ENCODE data around the gene FRMPD4.
A peak's percentile ranks its signal among the peaks of the same experiment; 100 is the strongest.

FRMPD4 gene

DNA sequence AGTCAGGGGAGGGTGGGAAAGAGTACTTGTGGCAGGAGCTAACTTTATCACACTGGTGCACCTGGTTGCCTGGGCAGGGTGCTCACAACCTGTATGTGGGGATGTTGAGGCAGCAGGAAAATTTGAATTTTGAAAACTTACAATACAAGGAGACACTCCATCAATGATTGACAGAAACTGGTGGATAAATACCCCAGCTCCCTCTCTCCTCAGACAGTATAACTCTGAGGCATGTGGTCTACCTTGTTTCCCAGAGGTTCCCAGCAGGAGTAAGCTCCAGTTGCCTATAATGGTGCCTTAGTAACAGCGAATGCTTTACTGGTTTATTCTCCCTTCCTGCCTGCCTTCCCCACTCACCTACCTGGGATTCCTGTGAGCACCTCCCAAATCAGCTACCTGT lies 541.2 kb downstream of the FRMPD4 start:
- no peak for DNase-seq (ENCODE audit: extremely low spot score)
- ChIA-PET POLR2A (no interaction called here), CTCF (interaction anchor here (0.8 kb wide), 1 partner anchor 91 kb away, joined by 3 read pairs; no protein-coding TSS in a partner anchor)
- TF ChIP-seq HDGF (IDR thresholded peaks at IDR 0.05; ENCODE audit: borderline replicate concordance) (no peak), FOXK2 (IDR thresholded peaks at IDR 0.05) (no peak), ZNF384 (IDR thresholded peaks at IDR 0.05) (no peak), SUZ12 (IDR thresholded peaks at IDR 0.05) (no peak)

- ChIA-PET POLR2A (no interaction called here), CTCF (no interaction called here)
- TF ChIP-seq ZNF384 (IDR thresholded peaks at IDR 0.05) (no peak), NFRKB (IDR thresholded peaks at IDR 0.05) (no peak), FOXK2 (IDR thresholded peaks at IDR 0.05) (no peak), LEF1 (IDR thresholded peaks at IDR 0.05; ENCODE audit: borderline replicate concordance) (no peak), BHLHE40 (IDR thresholded peaks at IDR 0.05; ENCODE audit: borderline replicate concordance) (no peak)
- DNase-seq (ENCODE audit: extremely low spot score): no peak
These were observed 542.8 kb downstream of the FRMPD4 start for GRCh38 chrX:12681047-12681446.

- ChIA-PET POLR2A (no interaction called here), CTCF (no interaction called here)
- TF ChIP-seq HDGF (IDR thresholded peaks at IDR 0.05; ENCODE audit: borderline replicate concordance) (no peak), NFRKB (IDR thresholded peaks at IDR 0.05) (no peak), LEF1 (IDR thresholded peaks at IDR 0.05; ENCODE audit: borderline replicate concordance) (no peak), BHLHE40 (IDR thresholded peaks at IDR 0.05; ENCODE audit: borderline replicate concordance) (no peak), SP1 (IDR thresholded peaks at IDR 0.05) (no peak), ARNT (IDR thresholded peaks at IDR 0.05) (no peak), ELF4 (IDR thresholded peaks at IDR 0.05) (no peak), SUZ12 (IDR thresholded peaks at IDR 0.05) (no peak), FOXA1 (IDR thresholded peaks at IDR 0.05) (no peak), FOXK2 (IDR thresholded peaks at IDR 0.05) (no peak), TARDBP (IDR thresholded peaks at IDR 0.05) (no peak), FOXM1 (IDR thresholded peaks at IDR 0.05; ENCODE audit: borderline replicate concordance) (no peak), CTBP1 (IDR thresholded peaks at IDR 0.05; ENCODE audit: borderline replicate concordance) (no peak)
- no peak for DNase-seq (ENCODE audit: extremely low spot score)
These were observed 547.3 kb downstream of the FRMPD4 start for GRCh38 chrX:12685541-12685940.

- TF ChIP-seq BHLHE40 (IDR thresholded peaks at IDR 0.05; ENCODE audit: borderline replicate concordance) (no peak), ARNT (IDR thresholded peaks at IDR 0.05) (no peak), FOXA1 (IDR thresholded peaks at IDR 0.05) (no peak)
- no peak for DNase-seq (ENCODE audit: extremely low spot score)
- ChIA-PET POLR2A (no interaction called here), CTCF (no interaction called here)
These were observed 548.1 kb downstream of the FRMPD4 start for GRCh38 chrX:12686331-12686730.

DNA sequence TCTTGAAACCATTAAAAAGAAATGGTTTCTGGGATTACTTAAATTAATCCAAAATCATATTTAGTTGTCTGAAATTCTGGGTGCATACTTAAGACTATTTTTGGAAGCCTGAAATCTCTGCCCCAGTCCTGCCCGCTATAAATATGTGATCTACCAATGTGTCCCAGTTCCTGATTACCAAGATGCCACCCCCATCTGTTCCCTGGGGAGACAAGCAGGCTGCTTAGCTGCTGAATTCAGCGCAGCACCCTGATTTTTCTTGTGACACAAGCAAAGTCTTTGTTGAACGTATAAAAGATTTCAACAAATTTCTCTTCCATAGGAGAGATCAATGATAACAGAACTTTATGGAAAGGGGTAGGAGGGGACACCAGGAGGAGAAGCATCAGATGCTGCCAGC lies 552.4 kb downstream of the FRMPD4 start:
- TF ChIP-seq FOXK2 (IDR thresholded peaks at IDR 0.05) (no peak), CTBP1 (IDR thresholded peaks at IDR 0.05; ENCODE audit: borderline replicate concordance) (no peak), FOXM1 (IDR thresholded peaks at IDR 0.05; ENCODE audit: borderline replicate concordance) (no peak), TARDBP (IDR thresholded peaks at IDR 0.05) (no peak), L3MBTL2 (conservative IDR thresholded peaks at IDR 0.05) (no peak), SP1 (IDR thresholded peaks at IDR 0.05) (no peak), SUZ12 (IDR thresholded peaks at IDR 0.05) (no peak), ARNT (IDR thresholded peaks at IDR 0.05) (no peak), ELF4 (IDR thresholded peaks at IDR 0.05) (no peak)
- TF ChIP-seq, protein P1, sequence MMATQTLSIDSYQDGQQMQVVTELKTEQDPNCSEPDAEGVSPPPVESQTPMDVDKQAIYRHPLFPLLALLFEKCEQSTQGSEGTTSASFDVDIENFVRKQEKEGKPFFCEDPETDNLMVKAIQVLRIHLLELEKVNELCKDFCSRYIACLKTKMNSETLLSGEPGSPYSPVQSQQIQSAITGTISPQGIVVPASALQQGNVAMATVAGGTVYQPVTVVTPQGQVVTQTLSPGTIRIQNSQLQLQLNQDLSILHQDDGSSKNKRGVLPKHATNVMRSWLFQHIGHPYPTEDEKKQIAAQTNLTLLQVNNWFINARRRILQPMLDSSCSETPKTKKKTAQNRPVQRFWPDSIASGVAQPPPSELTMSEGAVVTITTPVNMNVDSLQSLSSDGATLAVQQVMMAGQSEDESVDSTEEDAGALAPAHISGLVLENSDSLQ (IDR thresholded peaks at IDR 0.05): no peak
- no peak for DNase-seq (ENCODE audit: extremely low spot score)
- POLR2A ChIA-PET: no interaction called here
- CTCF ChIA-PET: no interaction called here

DNA sequence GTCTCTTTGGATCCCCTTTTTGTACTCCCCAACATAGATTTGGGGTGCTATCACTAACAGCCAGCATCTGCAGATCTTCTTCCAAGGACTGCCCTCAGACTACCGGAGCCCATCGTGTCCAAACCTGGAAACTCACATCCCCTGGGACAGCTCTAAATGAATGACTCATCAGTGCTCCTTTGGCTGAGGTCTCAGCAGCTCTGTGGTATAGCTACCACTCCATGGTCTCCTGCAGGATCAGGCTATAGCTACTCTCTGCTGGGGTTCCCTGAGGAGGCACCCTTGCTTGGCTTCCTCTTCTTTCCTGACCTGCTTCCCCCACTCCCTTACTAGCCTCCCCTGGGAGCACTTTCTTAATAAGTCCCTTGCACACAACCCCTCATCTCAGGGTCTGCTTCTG lies 555.5 kb downstream of the FRMPD4 start:
- ChIA-PET POLR2A (no interaction called here), CTCF (interaction anchor here (0.7 kb wide), 1 partner anchor 613 kb away, joined by 3 read pairs; no protein-coding TSS in a partner anchor)
- no peak for DNase-seq (ENCODE audit: extremely low spot score)
- no peak for TF ChIP-seq SUZ12 (IDR thresholded peaks at IDR 0.05)
- no peak for TF ChIP-seq ARNT (IDR thresholded peaks at IDR 0.05)
- no peak for TF ChIP-seq FOXK2 (IDR thresholded peaks at IDR 0.05)

DNA sequence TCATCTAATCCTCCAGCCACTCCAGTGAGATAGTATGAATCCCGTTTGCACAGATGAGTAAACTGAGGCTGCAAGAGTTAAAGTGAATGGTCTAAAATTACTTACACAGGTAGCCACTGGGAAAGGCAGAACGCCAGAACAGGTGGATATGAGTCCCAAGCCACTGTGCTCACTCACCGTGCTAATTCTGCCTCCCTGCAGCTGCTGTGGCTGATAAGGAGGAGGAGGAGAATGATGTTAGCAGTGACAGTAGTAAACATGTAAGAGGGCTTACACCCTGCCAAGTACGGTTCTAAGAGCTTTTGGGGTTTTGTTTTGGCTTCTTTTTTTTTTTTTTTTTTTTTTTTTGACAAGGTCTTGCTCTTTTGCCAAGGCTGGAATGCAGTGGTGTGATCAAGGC lies 562.5 kb downstream of the FRMPD4 start:
- POLR2A ChIA-PET: no interaction called here
- no peak for TF ChIP-seq HDGF (IDR thresholded peaks at IDR 0.05; ENCODE audit: borderline replicate concordance)
- CTCF ChIA-PET: no interaction called here
- DNase-seq (ENCODE audit: extremely low spot score): no peak

DNA sequence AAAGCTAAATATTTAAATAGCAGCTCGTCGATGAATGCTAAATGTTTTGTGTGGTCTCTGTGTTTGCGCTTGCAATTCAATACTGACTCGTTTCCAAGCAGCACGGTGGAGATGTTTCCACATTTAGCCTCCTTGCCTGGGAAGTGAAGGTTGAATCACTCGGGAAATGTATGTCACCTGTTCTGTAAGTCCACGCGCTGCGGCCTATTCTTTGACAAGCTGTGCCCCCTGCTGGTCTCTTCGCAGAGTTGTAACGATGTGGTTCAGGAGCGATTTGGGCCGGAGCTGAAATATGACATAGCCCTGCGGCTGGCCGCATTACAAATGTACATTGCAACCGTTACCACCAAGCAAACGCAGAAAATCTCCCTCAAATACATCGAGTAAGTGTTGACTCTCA lies 563.4 kb downstream of the FRMPD4 start:
- ChIA-PET POLR2A (no interaction called here), CTCF (interaction anchor here (0.7 to 1.4 kb wide), 7 partner anchors 11 to 621 kb away, joined by 3 to 7 read pairs (median 3); no protein-coding TSS in a partner anchor)
- TF ChIP-seq, protein P1 (IDR thresholded peaks at IDR 0.05): no peak
- no peak for TF ChIP-seq ELF4 (IDR thresholded peaks at IDR 0.05)
- TF ChIP-seq LEF1 (IDR thresholded peaks at IDR 0.05; ENCODE audit: borderline replicate concordance): no peak
- no peak for TF ChIP-seq FOXM1 (IDR thresholded peaks at IDR 0.05; ENCODE audit: borderline replicate concordance)
- TF ChIP-seq ZNF384 (IDR thresholded peaks at IDR 0.05): no peak
- TF ChIP-seq SUZ12 (IDR thresholded peaks at IDR 0.05): no peak
- no peak for TF ChIP-seq CTBP1 (IDR thresholded peaks at IDR 0.05; ENCODE audit: borderline replicate concordance)
- TF ChIP-seq L3MBTL2 (conservative IDR thresholded peaks at IDR 0.05): no peak
- no peak for TF ChIP-seq BHLHE40 (IDR thresholded peaks at IDR 0.05; ENCODE audit: borderline replicate concordance)
- TF ChIP-seq NFRKB (IDR thresholded peaks at IDR 0.05): no peak
- TF ChIP-seq FOXK2 (IDR thresholded peaks at IDR 0.05): no peak
- no peak for TF ChIP-seq HDGF (IDR thresholded peaks at IDR 0.05; ENCODE audit: borderline replicate concordance)
- no peak for TF ChIP-seq TARDBP (IDR thresholded peaks at IDR 0.05)
- no peak for TF ChIP-seq ARNT (IDR thresholded peaks at IDR 0.05)
- no peak for TF ChIP-seq SP1 (IDR thresholded peaks at IDR 0.05)
- no peak for TF ChIP-seq FOXA1 (IDR thresholded peaks at IDR 0.05)
- peak; percentile 65 for DNase-seq (ENCODE audit: extremely low spot score)

Data from HEK293T (cell line).